Skin epidermis (tissue), 12 donors: ENCODE measurements around the gene MLANA.
A peak's percentile ranks its signal among the peaks of the same experiment; 100 is the strongest.
"Not testable (repeated sequence)": the region's sequence is repeated elsewhere in the genome, so short reads cannot be mapped to it uniquely, and the experiment has no call there.

Source experiments
- H3K27ac ChIP-seq, 21 experiments: fragments of 200-600 bp; sonication (generic) in 11 of 21; one replicate each; pipeline ENCODE4 v1.5.0; 2020; ENCODE audit warnings: mild to moderate bottlenecking in 3 of 21, inconsistent platforms in 2 of 21, moderate library complexity in 2 of 21
- H3K4me3 ChIP-seq, 7 experiments: fragments of 200-600 bp; sonication (generic) in 2 of 7; one replicate each; pipeline ENCODE4 v1.5.0; 2020; ENCODE audit warnings: inconsistent platforms in 2 of 7, mild to moderate bottlenecking in 2 of 7, moderate library complexity in 1 of 7

Gene MLANA

DNA sequence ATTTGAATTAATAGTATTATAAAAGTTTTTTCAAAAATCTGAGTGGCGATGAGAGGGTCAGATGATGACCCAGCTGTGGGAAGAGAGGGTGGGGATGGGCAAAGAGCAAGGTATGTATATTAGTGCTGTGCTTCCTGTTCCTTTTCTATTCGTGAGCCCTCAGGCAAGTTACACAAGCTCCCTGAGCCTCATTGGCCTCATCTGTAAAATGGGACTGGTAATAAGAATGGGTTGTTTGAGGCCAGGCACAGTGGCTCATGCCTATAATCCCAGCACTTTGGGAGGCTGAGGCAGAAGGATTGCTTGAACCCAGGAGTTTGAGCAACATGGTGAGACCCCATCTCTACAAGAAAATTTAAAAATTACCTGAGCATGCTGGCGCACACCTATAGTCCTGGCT is 24.0 kb upstream of the MLANA start:
- no peak overlapping the region for H3K4me3 ChIP-seq

GRCh38 chr9:5868235-5868634 is 22.5 kb upstream of the MLANA start:
- Histone ChIP-seq H3K4me3 (no peak overlapping the region), H3K27ac (no peak overlapping the region)

More for the DNA sequence above, 24.0 kb upstream of the MLANA start:
- H3K27ac ChIP-seq: no peak overlapping the region

DNA sequence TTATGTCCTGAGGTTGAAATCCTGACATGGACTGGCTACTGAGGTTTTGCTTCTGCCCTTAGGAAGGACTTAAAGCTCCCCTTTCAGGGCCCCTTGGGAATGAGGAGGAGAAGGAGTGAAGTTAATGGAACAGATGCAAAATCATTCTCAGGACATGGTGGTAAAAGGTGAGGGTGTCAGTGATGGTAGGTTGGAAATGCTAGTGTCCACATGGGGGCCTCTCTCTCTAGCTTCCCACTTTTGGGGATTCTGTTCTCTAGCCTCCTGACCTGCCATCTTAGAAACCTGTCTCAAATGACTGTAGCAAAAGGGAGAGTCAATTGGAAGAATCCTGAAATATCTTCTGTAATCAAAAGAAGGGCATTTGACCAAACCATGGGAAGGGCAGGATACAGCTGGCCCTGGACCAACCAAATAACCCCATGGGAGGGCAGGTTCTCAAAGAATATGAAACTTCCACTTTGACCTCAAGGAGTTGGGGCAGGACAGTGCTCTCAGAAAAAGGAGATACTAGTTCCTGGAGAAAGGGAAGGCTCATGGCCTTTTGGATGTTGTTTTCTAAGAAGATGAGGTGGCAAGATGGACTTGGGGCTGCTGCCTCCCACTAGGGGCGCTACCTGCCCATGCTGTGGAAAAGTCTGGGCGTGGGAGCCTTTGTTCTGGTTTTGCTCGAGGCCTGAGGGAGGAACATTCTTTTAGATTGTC is 21.2 kb upstream of the MLANA start:
- Histone ChIP-seq H3K27ac (no peak overlapping the region), H3K4me3 (no peak overlapping the region)

DNA sequence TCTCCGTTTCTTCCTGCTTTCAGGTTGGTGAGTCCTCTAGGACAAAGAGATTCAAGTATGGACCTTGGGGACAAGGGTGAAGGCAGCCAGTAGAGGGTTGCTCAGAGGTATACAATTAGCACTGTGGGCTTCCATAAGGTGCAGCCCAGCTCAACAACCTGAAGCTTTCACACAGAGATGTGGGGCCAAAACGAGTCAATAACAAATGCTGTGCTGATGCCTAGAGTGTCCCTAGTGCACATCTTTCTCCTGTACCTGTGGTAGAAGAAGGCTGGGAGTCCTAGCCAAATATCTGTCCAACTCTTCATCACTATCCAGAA is 20.7 kb upstream of the MLANA start:
- Histone ChIP-seq H3K27ac (no peak overlapping the region), H3K4me3 (no peak overlapping the region)

DNA sequence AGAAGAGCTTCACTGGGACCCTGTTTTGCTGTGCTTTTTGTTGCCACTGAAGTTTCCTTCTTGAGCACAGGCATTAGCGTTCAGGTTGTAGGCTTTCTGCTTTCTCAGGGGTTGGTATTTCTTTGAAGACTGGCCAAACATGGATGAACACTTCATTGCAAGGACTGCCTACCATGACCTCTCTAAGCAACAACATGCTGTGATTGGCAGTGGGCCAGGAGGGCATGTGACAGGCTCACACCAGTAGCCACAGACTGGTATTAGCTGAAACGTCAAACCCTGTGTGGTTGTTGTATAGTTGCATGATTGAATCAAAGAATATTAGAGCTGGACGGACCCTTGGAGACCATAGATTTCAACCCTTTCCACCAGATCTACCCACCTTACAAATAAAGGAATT is 20.0 kb upstream of the MLANA start:
- Histone ChIP-seq H3K27ac (no peak overlapping the region), H3K4me3 (no peak overlapping the region)

- H3K27ac ChIP-seq: peak overlapping the region in 7 of 21 experiments; percentile 5 to 47 (median 31)
Observed at GRCh38 chr9:5871785-5872184, 18.9 kb upstream of the MLANA start.

GRCh38 chr9:5872511-5872910 is 18.2 kb upstream of the MLANA start:
- Histone ChIP-seq H3K4me3 (no peak overlapping the region), H3K27ac (peak overlapping the region in 4 of 21 experiments; percentile 5 to 47 (median 20))

More at GRCh38 chr9:5871785-5872184, 18.9 kb upstream of the MLANA start:
- no peak overlapping the region for H3K4me3 ChIP-seq

- no peak overlapping the region for H3K27ac ChIP-seq
- H3K4me3 ChIP-seq: no peak overlapping the region
Observed at GRCh38 chr9:5873439-5873838, 17.2 kb upstream of the MLANA start.

DNA sequence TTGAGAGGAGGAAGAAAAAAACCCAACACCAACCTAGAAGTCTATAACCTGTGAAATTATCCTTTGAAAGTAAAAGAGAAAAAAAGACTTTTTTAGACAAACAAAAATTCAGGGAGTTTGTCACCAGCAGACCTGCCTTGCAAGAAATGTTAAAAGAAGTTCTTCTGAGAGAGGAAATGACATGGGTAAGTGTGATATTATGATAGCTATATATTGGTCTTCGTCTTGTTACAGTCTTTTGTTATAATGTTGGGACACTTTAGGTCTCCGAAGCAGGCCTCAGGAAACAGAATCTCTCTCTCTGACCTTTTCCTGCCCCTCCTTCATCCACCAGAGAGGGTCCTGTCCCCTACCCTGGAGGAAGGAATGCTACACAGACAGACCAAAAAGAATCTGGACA is 16.6 kb upstream of the MLANA start:
- H3K4me3 ChIP-seq: no peak overlapping the region
- H3K27ac ChIP-seq: no peak overlapping the region

DNA sequence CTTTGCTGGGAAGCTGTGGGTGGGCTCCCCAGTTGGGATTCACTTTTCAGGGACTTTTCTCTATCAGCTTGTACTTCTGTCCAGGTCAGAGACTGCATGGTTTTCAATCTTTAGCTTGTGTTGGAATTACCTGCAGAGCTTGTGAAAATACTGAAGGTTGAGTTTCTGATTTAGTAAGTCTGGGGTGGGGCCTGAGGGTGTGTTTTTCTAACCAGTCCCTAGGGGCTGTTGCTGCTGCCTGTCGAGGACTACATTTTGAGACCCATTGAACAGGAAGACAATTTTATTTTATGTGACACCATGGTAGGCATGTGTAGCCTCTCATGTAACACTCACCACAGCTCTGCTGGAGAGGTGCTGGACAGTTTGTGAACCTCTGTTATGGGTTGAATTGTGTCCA is 14.7 kb upstream of the MLANA start:
- no peak overlapping the region for H3K27ac ChIP-seq
- H3K4me3 ChIP-seq: no peak overlapping the region

DNA sequence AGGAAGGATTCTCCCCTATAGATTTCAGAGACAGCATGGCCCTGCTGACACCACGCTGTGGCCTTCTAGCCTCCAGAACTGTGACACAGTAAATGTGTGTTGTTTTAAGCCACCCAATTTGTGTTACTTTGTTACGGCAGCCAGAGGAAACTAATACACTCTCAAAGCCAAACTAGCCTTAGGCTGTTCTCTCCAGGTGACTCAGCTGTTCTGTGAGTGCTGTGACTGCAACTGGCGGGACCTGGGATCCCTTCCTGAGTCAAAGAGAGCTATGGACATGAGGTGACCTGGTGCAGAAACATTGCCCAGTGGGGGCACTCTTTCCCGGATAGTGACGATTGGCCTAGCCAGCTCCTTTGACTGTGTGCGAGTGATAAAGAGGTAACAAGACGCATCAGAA is 14.0 kb upstream of the MLANA start:
- no peak overlapping the region for H3K4me3 ChIP-seq
- H3K27ac ChIP-seq: no peak overlapping the region

- Histone ChIP-seq H3K4me3 (no peak overlapping the region), H3K27ac (peak overlapping the region in 10 of 21 experiments; percentile 17 to 71 (median 48))
Observed at GRCh38 chr9:5879419-5880181, 11.1 kb upstream of the MLANA start.

GRCh38 chr9:5882244-5883012 is 8.3 kb upstream of the MLANA start:
- H3K4me3 ChIP-seq: not testable (repeated sequence)

GRCh38 chr9:5884191-5884590 is 6.5 kb upstream of the MLANA start:
- peak overlapping the region in 1 of 21 experiments; percentile 14 for H3K27ac ChIP-seq
- no peak overlapping the region for H3K4me3 ChIP-seq

More at GRCh38 chr9:5882244-5883012, 8.3 kb upstream of the MLANA start:
- not testable (repeated sequence) for H3K27ac ChIP-seq

DNA sequence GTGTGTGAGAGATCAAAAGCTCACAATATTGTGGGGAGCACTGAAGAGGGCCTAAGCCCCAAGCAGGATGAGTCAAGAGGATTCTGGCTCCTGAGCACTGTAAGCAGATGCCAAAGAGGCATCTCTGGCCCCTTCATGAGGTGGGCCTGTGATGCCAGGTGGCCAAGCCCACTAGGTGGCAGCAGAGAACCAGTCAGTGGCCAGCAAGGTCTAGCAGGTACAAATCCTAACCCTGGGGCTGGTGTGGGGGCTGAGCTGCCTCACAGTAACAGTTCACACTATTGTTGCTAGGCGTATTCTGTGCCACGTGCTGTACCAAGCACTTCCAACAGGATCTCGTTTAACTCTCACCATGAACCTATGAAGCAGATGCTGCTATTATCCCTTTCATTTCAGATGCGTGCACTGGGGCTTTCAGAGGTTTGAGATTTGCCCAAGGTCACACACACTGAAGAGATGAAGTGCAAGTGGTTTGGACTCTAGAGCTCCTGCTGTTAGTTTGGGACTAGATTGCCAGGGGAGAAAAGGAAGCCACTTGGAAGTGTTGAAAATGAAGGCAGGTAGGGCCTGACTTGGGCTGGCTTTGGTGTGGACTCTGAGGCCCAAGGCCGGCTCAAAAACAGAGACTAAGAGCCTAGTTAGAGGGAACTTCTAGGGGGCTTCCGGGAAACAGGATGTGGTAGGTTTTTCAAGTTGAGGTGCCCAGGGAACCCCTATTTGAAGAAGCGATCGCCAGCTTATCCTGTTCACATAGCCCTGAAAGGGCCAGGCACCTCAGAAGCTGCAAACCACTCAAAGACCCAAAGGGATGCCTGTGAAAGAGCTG is 4.4 kb upstream of the MLANA start:
- H3K27ac ChIP-seq: no peak overlapping the region
- no peak overlapping the region for H3K4me3 ChIP-seq

- Histone ChIP-seq H3K27ac (no peak overlapping the region), H3K4me3 (no peak overlapping the region)
Observed at GRCh38 chr9:5892456-5893133, 1.9 kb downstream of the MLANA start.

DNA sequence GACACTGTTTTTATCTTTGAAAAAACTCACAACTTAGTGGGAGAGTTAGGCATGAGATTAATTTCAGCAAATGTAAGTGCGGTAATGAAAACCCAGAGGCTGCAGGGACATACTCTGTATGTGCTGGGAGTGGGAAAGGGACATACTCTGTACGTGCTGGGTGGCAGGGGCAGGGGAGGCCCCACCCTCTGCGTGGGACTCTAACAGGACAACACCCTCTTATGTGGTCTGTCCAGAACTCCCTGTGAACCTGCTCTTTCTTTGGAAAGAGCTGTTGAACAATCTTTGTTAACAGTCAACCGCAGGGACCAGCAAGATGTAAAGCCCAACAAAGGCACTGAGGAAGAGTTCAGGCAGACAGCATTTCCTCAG is 2.4 kb downstream of the MLANA start:
- H3K4me3 ChIP-seq: no peak overlapping the region
- no peak overlapping the region for H3K27ac ChIP-seq

GRCh38 chr9:5893591-5894236 is 3.0 kb downstream of the MLANA start:
- no peak overlapping the region for H3K27ac ChIP-seq

More at GRCh38 chr9:5893591-5894236, 3.0 kb downstream of the MLANA start:
- H3K4me3 ChIP-seq: no peak overlapping the region
